ENCODE data around the gene ABCF1.
A peak's percentile ranks its signal among the peaks of the same experiment; 100 is the strongest.

ABCF1 gene

GRCh38 chr6:30616811-30617564 lies 45.7 kb downstream of the ABCF1 start, which contains the start of gene PPP1R10:
Gene PPP1R10, minus strand, starts transcription at chr6:30617243. Its CDS starts 7,299 bp downstream, at chr6:30609944.
- H3K4me3 ChIP-seq (ENCODE audit: low read depth, low read length), result peak within 1 kb of the TSS; percentile 81
- TF ChIP-seq, protein P1, sequence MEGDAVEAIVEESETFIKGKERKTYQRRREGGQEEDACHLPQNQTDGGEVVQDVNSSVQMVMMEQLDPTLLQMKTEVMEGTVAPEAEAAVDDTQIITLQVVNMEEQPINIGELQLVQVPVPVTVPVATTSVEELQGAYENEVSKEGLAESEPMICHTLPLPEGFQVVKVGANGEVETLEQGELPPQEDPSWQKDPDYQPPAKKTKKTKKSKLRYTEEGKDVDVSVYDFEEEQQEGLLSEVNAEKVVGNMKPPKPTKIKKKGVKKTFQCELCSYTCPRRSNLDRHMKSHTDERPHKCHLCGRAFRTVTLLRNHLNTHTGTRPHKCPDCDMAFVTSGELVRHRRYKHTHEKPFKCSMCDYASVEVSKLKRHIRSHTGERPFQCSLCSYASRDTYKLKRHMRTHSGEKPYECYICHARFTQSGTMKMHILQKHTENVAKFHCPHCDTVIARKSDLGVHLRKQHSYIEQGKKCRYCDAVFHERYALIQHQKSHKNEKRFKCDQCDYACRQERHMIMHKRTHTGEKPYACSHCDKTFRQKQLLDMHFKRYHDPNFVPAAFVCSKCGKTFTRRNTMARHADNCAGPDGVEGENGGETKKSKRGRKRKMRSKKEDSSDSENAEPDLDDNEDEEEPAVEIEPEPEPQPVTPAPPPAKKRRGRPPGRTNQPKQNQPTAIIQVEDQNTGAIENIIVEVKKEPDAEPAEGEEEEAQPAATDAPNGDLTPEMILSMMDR (IDR thresholded peaks at IDR 0.05; ENCODE audit: borderline replicate concordance, insufficient read depth, low read depth, low read length), result no peak

GRCh38 chr6:30617565-30618269 lies 46.5 kb downstream of the ABCF1 start, which contains the start of gene MRPS18B:
Gene MRPS18B, plus strand, starts transcription at chr6:30617840. Its CDS starts 26 bp downstream, at chr6:30617866.
- TF ChIP-seq, protein P1 (IDR thresholded peaks at IDR 0.05; ENCODE audit: borderline replicate concordance, insufficient read depth, low read depth, low read length), result no peak
- H3K4me3 ChIP-seq (ENCODE audit: low read depth, low read length), result peak within 1 kb of the TSS; percentile 81

- peak overlapping the region; percentile 49 for H3K4me3 ChIP-seq (ENCODE audit: low read depth, low read length)
- TF ChIP-seq, protein P1 (IDR thresholded peaks at IDR 0.05; ENCODE audit: borderline replicate concordance, insufficient read depth, low read depth, low read length), result no peak
Measured at GRCh38 chr6:30618270-30618797, 47.1 kb downstream of the ABCF1 start.

GRCh38 chr6:30619561-30619960 lies 48.3 kb downstream of the ABCF1 start:
- H3K4me3 ChIP-seq (ENCODE audit: low read depth, low read length), result no peak overlapping the region
- TF ChIP-seq, protein P1 (IDR thresholded peaks at IDR 0.05; ENCODE audit: borderline replicate concordance, insufficient read depth, low read depth, low read length), result no peak

- no peak overlapping the region for H3K4me3 ChIP-seq (ENCODE audit: low read depth, low read length)
- TF ChIP-seq, protein P1 (IDR thresholded peaks at IDR 0.05; ENCODE audit: borderline replicate concordance, insufficient read depth, low read depth, low read length), result no peak
Measured at GRCh38 chr6:30625511-30625910, 54.3 kb downstream of the ABCF1 start.

DNA sequence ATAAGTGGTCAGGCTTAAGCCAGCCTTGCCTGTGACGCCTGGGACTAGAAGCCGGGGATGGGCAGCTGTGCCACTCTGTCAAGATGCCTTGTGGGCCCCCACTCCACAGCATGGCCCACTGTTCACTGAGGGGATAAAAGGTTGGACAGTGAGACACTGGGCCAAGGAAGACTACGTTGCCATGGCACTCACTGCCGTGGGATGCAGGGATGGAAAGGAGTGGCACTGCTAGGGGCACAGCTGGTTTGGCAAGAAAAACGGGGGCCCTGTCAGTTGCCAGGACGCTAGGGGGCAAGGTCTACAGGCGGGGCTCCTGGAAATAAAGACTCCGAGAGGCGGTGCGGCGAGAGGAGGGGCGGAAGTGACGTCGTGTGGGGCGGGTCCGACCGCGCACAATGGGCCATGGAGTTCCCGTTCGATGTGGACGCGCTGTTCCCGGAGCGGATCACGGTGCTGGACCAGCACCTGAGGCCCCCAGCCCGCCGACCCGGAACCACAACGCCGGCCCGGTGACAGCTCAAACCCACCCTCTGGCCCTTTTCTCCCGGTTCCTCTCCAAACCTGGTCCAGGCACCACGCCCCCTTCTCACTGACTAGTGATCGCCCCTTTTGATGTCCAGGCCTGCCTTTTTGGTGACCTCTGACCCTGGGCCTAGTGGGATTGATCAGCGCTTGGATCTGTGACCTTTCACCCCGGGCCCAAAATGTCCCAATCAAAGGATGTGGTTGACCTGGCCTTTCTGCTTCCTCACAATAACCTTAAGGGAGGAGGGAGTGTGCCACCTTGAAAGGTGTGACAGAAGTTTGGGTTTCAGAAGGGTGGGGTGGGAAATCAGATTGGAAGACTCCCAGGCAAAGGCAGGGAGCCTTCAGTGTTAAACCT lies 55.5 kb downstream of the ABCF1 start, which contains the start of gene ATAT1:
TSS of gene ATAT1 (plus strand) at position 391 of the 883 bp plus-strand sequence.
- H3K4me3 ChIP-seq (ENCODE audit: low read depth, low read length), result peak within 1 kb of the TSS; percentile 72
- TF ChIP-seq, protein P1 (IDR thresholded peaks at IDR 0.05; ENCODE audit: borderline replicate concordance, insufficient read depth, low read depth, low read length), result peak; percentile 51
